Osteoblast (primary cell): ENCODE results near the gene TM9SF4. TPM values are rescaled to one million over a fixed set of nuclear protein-coding genes. Genes with fewer than 3 reads are reported as not detected.

ENCODE experiments used
- DNase-seq: peaks from one replicate; pipeline ENCODE4 v3.0.0; 2011; ENCODE audit warnings: low spot score, mixed read lengths; ENCODE audit not compliant: insufficient read length; ENCODE audit errors: missing footprints
- H2AFZ ChIP-seq: 2 replicates; pipeline ENCODE4 v1.6.0; 2011; ENCODE audit warnings: mild to moderate bottlenecking, low read length
- H3K27ac ChIP-seq: 2 replicates; pipeline ENCODE4 v1.5.1; 2011; ENCODE audit warnings: mild to moderate bottlenecking, low read depth, low read length, moderate library complexity
- H3K27me3 ChIP-seq: 2 replicates; pipeline ENCODE4 v1.6.0; 2012; ENCODE audit warnings: mild to moderate bottlenecking, control low read depth, inconsistent platforms, low read length, moderate library complexity; ENCODE audit not compliant: insufficient read depth
- H3K36me3 ChIP-seq: 2 replicates; pipeline ENCODE4 v1.5.1; 2011; ENCODE audit warnings: mild to moderate bottlenecking, low read length, control low read depth, moderate library complexity; ENCODE audit not compliant: insufficient read depth
- H3K4me1 ChIP-seq: 2 replicates; pipeline ENCODE4 v1.5.1; 2011; ENCODE audit warnings: mild to moderate bottlenecking, low read length, control low read depth, moderate library complexity; ENCODE audit not compliant: insufficient read depth
- H3K4me2 ChIP-seq: 2 replicates; pipeline ENCODE4 v1.6.0; 2011; ENCODE audit warnings: mild to moderate bottlenecking, low read length; ENCODE audit not compliant: insufficient read depth
- H3K4me3 ChIP-seq: fragments of 200-600 bp; sonication (generic); 3 replicates; pipeline ENCODE4 v1.5.1; 2012; ENCODE audit warnings: mild to moderate bottlenecking, low read length, inconsistent platforms; ENCODE audit not compliant: insufficient read depth
- H3K79me2 ChIP-seq: 2 replicates; pipeline ENCODE4 v1.6.0; 2012; ENCODE audit warnings: mild to moderate bottlenecking, low read length, control low read depth, inconsistent platforms; ENCODE audit not compliant: insufficient read depth
- H3K9me3 ChIP-seq: 2 replicates; pipeline ENCODE4 v1.5.1; 2011; ENCODE audit warnings: low read depth, low read length, control low read depth
- H4K20me1 ChIP-seq: 2 replicates; pipeline ENCODE4 v1.6.0; 2012; ENCODE audit warnings: mild to moderate bottlenecking, low read length, control low read depth; ENCODE audit not compliant: insufficient read depth
- CTCF ChIP-seq: IDR thresholded peaks from 2 replicates; pipeline ENCODE4 v1.5.1; 2011; ENCODE audit warnings: mild to moderate bottlenecking, low read depth, low read length, moderate library complexity; ENCODE audit errors: extremely low read depth
- total RNA-seq: library from RNA; depleted of rRNA; stranded (reverse); fragments of >200 nt; gene quantifications from 2 replicates; pipeline ENCODE4 v1.2.3, GENCODE V29; 2012

TM9SF4 gene
- total RNA-seq, 1 donor: 48.1 TPM

- Histone ChIP-seq H3K4me1 (peaks cover 15% of the 10 kb centered on the region), H3K27me3 (no peaks in the 10 kb centered on the region), H3K9me3 (no peaks in the 10 kb centered on the region), H3K27ac (no peak overlapping the region), H2AFZ (no peak overlapping the region), H3K79me2 (peaks cover 70% of the 10 kb centered on the region), H3K4me3 (no peak overlapping the region), H4K20me1 (peaks cover 34% of the 10 kb centered on the region), H3K36me3 (no peaks in the 10 kb centered on the region), H3K4me2 (no peak overlapping the region)
- no peak for DNase-seq
- TF ChIP-seq CTCF: no peak
Observed at GRCh38 chr20:32111753-32112152, 2.2 kb downstream of the TM9SF4 start.

GRCh38 chr20:32112841-32113240, 3.3 kb downstream of the TM9SF4 start:
- no peak for DNase-seq
- peaks cover 44% of the 10 kb centered on the region for H4K20me1 ChIP-seq
- peaks cover 81% of the 10 kb centered on the region for H3K79me2 ChIP-seq
- H3K4me2 ChIP-seq: no peak overlapping the region
- H2AFZ ChIP-seq: no peak overlapping the region
- TF ChIP-seq CTCF: no peak
- no peak overlapping the region for H3K27ac ChIP-seq
- H3K4me1 ChIP-seq: peaks cover 15% of the 10 kb centered on the region
- H3K4me3 ChIP-seq: no peak overlapping the region
- H3K9me3 ChIP-seq: no peaks in the 10 kb centered on the region
- H3K36me3 ChIP-seq: no peaks in the 10 kb centered on the region
- H3K27me3 ChIP-seq: no peaks in the 10 kb centered on the region

GRCh38 chr20:32113591-32114260, 4.2 kb downstream of the TM9SF4 start:
- Histone ChIP-seq H4K20me1 (peaks cover 49% of the 10 kb centered on the region), H3K4me2 (no peak overlapping the region), H3K4me1 (peaks cover 15% of the 10 kb centered on the region), H3K9me3 (no peaks in the 10 kb centered on the region), H2AFZ (no peak overlapping the region), H3K79me2 (peaks cover 87% of the 10 kb centered on the region), H3K36me3 (no peaks in the 10 kb centered on the region), H3K27me3 (no peaks in the 10 kb centered on the region), H3K4me3 (no peak overlapping the region), H3K27ac (no peak overlapping the region)
- no peak for DNase-seq
- no peak for TF ChIP-seq CTCF

- H3K79me2 ChIP-seq: peaks cover 94% of the 10 kb centered on the region
- peaks cover 15% of the 10 kb centered on the region for H3K4me1 ChIP-seq
- no peak for TF ChIP-seq CTCF
- H3K27me3 ChIP-seq: no peaks in the 10 kb centered on the region
- no peak overlapping the region for H3K27ac ChIP-seq
- no peak overlapping the region for H3K4me2 ChIP-seq
- H3K9me3 ChIP-seq: no peaks in the 10 kb centered on the region
- H3K4me3 ChIP-seq: no peak overlapping the region
- H3K36me3 ChIP-seq: no peaks in the 10 kb centered on the region
- no peak overlapping the region for H2AFZ ChIP-seq
- DNase-seq: no peak
- H4K20me1 ChIP-seq: peaks cover 54% of the 10 kb centered on the region
Observed at GRCh38 chr20:32114305-32114960, 4.9 kb downstream of the TM9SF4 start.
